ENCODE results near the gene LDAH.

The LDAH gene

GRCh38 chr2:20652673-20653575, 170.0 kb downstream of the LDAH start:
- no peak for DNase-seq (ENCODE audit: low read depth, low spot score)

GRCh38 chr2:20652141-20652540, 170.8 kb downstream of the LDAH start:
- no peak for DNase-seq (ENCODE audit: low read depth, low spot score)

- DNase-seq (ENCODE audit: low read depth, low spot score): no peak
These were observed 171.2 kb downstream of the LDAH start for GRCh38 chr2:20651731-20652099.

GRCh38 chr2:20650877-20651730, 171.8 kb downstream of the LDAH start, which contains the start of gene HS1BP3:
Gene HS1BP3, minus strand, starts transcription at chr2:20651098. Its CDS starts 35 bp downstream, at chr2:20651063.
- peak; percentile 92 for DNase-seq (ENCODE audit: low read depth, low spot score)

- DNase-seq (ENCODE audit: low read depth, low spot score): peak; percentile 42
These were observed 172.5 kb downstream of the LDAH start for GRCh38 chr2:20650393-20650876.

GRCh38 chr2:20649976-20650375, 172.9 kb downstream of the LDAH start:
- no peak for DNase-seq (ENCODE audit: low read depth, low spot score)

- DNase-seq (ENCODE audit: low read depth, low spot score): no peak
These were observed 173.3 kb downstream of the LDAH start for GRCh38 chr2:20649576-20649975.

- no peak for DNase-seq (ENCODE audit: low read depth, low spot score)
These were observed 174.1 kb downstream of the LDAH start for GRCh38 chr2:20648831-20649230.

- DNase-seq (ENCODE audit: low read depth, low spot score): no peak
These were observed 174.7 kb downstream of the LDAH start for GRCh38 chr2:20648206-20648605.

GRCh38 chr2:20647738-20648137, 175.2 kb downstream of the LDAH start:
- no peak for DNase-seq (ENCODE audit: low read depth, low spot score)

- DNase-seq (ENCODE audit: low read depth, low spot score): no peak
These were observed 175.7 kb downstream of the LDAH start for GRCh38 chr2:20647211-20647610.

GRCh38 chr2:20646446-20646845, 176.5 kb downstream of the LDAH start:
- no peak for DNase-seq (ENCODE audit: low read depth, low spot score)

- no peak for DNase-seq (ENCODE audit: low read depth, low spot score)
These were observed 177.1 kb downstream of the LDAH start for GRCh38 chr2:20645761-20646160.

- no peak for DNase-seq (ENCODE audit: low read depth, low spot score)
These were observed 177.6 kb downstream of the LDAH start for GRCh38 chr2:20645301-20645701.

GRCh38 chr2:20643826-20644225, 179.1 kb downstream of the LDAH start:
- DNase-seq (ENCODE audit: low read depth, low spot score): no peak

GRCh38 chr2:20643060-20643459, 179.8 kb downstream of the LDAH start:
- no peak for DNase-seq (ENCODE audit: low read depth, low spot score)

- DNase-seq (ENCODE audit: low read depth, low spot score): peak; percentile 93
These were observed 180.6 kb downstream of the LDAH start for GRCh38 chr2:20642055-20642971.

- DNase-seq (ENCODE audit: low read depth, low spot score): no peak
These were observed 181.5 kb downstream of the LDAH start for GRCh38 chr2:20641123-20641985.

- DNase-seq (ENCODE audit: low read depth, low spot score): no peak
These were observed 182.3 kb downstream of the LDAH start for GRCh38 chr2:20640411-20641122.

Data from ELF-1 (cell line).